ENCODE results near the gene GOLGA6D.

GRCh38 chr15:75302318-75302717 lies 19.7 kb downstream of the GOLGA6D start:
- TF ChIP-seq, protein P1, sequence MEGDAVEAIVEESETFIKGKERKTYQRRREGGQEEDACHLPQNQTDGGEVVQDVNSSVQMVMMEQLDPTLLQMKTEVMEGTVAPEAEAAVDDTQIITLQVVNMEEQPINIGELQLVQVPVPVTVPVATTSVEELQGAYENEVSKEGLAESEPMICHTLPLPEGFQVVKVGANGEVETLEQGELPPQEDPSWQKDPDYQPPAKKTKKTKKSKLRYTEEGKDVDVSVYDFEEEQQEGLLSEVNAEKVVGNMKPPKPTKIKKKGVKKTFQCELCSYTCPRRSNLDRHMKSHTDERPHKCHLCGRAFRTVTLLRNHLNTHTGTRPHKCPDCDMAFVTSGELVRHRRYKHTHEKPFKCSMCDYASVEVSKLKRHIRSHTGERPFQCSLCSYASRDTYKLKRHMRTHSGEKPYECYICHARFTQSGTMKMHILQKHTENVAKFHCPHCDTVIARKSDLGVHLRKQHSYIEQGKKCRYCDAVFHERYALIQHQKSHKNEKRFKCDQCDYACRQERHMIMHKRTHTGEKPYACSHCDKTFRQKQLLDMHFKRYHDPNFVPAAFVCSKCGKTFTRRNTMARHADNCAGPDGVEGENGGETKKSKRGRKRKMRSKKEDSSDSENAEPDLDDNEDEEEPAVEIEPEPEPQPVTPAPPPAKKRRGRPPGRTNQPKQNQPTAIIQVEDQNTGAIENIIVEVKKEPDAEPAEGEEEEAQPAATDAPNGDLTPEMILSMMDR (tag by site-specific recombination; IDR thresholded peaks at IDR 0.05): no peak
- no peak for TF ChIP-seq BCL11A (tag by site-specific recombination; IDR thresholded peaks at IDR 0.05; ENCODE audit: low read depth)
